HCT116 (cell line): ENCODE measurements around the gene TNIP3. TPM values are rescaled to one million over a fixed set of nuclear protein-coding genes. Genes with fewer than 3 reads are reported as not detected.

Experiments used
- ATAC-seq: fragments of 200-7000 bp; cut with Tn5 transposase; 2 replicates; pipeline ENCODE4 v1.9.1; 2020; ENCODE audit warnings: mild to moderate bottlenecking, moderate library complexity
- BruUV-seq: library from RNA; stranded (reverse); fragments of 400-500 nt; replicated peaks from 2 replicates; lab custom pipeline; 2021; lab: Mats Ljungman, UMichigan
- CTCF ChIA-PET: fragments of 300-600 bp; sonication (Branson Sonifier 250); formaldehyde crosslinking; loops from one replicate; lab custom pipeline; 2021; ENCODE audit warnings: antibody characterized with exemption; lab: Charles Lee
- POLR2A ChIA-PET: fragments of 300-600, 350-600 bp; sonication (Branson Sonifier 250); formaldehyde crosslinking; loops from one replicate; lab custom pipeline; 2021; ENCODE audit warnings: antibody characterized with exemption; lab: Charles Lee
- RAD21 ChIA-PET, 2 experiments: fragments of 300-600 bp; sonication (Branson Sonifier 250); formaldehyde crosslinking; loops; one replicate each; lab custom pipeline; 2023; ENCODE audit warnings: low total read pairs in 2 of 2; ENCODE audit not compliant: uncharacterized antibody in 2 of 2, unreplicated experiment in 2 of 2, low non-redundant PET in 1 of 2; lab: Charles Lee
- DNase-seq: peaks from one replicate; pipeline ENCODE4 v3.0.0-alpha.2; 2010; ENCODE audit warnings: low read depth, low spot score
- H2AFZ ChIP-seq: fragments of 200-600 bp; shearing (Covaris generic), sonication (generic); 2 replicates; pipeline ENCODE4 v1.6.1; 2017; ENCODE audit warnings: low read depth, mixed run types, mixed read lengths, antibody characterized with exemption, low read length; ENCODE audit not compliant: poor library complexity, severe bottlenecking
- H3K27ac ChIP-seq: 2 replicates; pipeline ENCODE4 v1.5.1; 2012; ENCODE audit warnings: low read depth, low read length
- H3K27me3 ChIP-seq: fragments of 200-600 bp; sonication (generic); 2 replicates; pipeline ENCODE4 v1.6.1; 2016; ENCODE audit warnings: mixed run types, low read length, mixed read lengths; ENCODE audit not compliant: insufficient read depth
- H3K36me3 ChIP-seq, 2 experiments: fragments of 200-500 bp in 1 of 2; fragments of 200-600 bp in 1 of 2; sonication (Bioruptor generic) in 1 of 2; sonication (generic) in 1 of 2; 2 replicates each; pipeline versions ENCODE4 v1.5.1 to v1.6.1; 2014 to 2016; ENCODE audit warnings: low read length in 2 of 2, inconsistent platforms in 1 of 2, mixed read lengths in 1 of 2, mixed run types in 1 of 2; ENCODE audit not compliant: insufficient read depth in 2 of 2, control insufficient read depth in 1 of 2
- H3K4me1 ChIP-seq, 2 experiments: fragments of 200-600 bp in 1 of 2; sonication (generic) in 1 of 2; 2 replicates each; pipeline versions ENCODE4 v1.5.1 to v1.6.1; 2012 to 2017; ENCODE audit warnings: low read length in 2 of 2, inconsistent platforms in 1 of 2, mild to moderate bottlenecking in 1 of 2, mixed read lengths in 1 of 2, mixed run types in 1 of 2, moderate library complexity in 1 of 2; ENCODE audit not compliant: insufficient read depth in 2 of 2, control insufficient read depth in 1 of 2
- H3K4me2 ChIP-seq: fragments of 200-600 bp; sonication (generic); 2 replicates; pipeline ENCODE4 v1.6.1; 2017; ENCODE audit warnings: mixed run types, low read length, mixed read lengths
- H3K4me3 ChIP-seq, 2 experiments: fragments of 200-600 bp in 1 of 2; sonication (generic) in 1 of 2; replicated peaks in 1 of 2; 2 replicates each; pipeline ENCODE4 v1.5.1; 2011 to 2016; ENCODE audit warnings: low read length in 2 of 2, control low read depth in 1 of 2, low read depth in 1 of 2, mild to moderate bottlenecking in 1 of 2, mixed read lengths in 1 of 2, mixed run types in 1 of 2
- H3K79me2 ChIP-seq: fragments of 200-600 bp; sonication (generic); 2 replicates; pipeline ENCODE4 v1.6.1; 2017; ENCODE audit warnings: mild to moderate bottlenecking, mixed run types, low read length, moderate library complexity, mixed read lengths; ENCODE audit not compliant: insufficient read depth
- H3K9ac ChIP-seq: fragments of 200-600 bp; sonication (generic); 2 replicates; pipeline ENCODE4 v1.6.1; 2016; ENCODE audit warnings: low read length, mixed read lengths
- H3K9me2 ChIP-seq: fragments of 200-600 bp; sonication (generic), shearing (Covaris generic); 2 replicates; pipeline ENCODE4 v1.6.1; 2017; ENCODE audit warnings: mixed run types, mild to moderate bottlenecking, moderate library complexity; ENCODE audit not compliant: insufficient read depth
- H3K9me3 ChIP-seq, 2 experiments: fragments of 200-500 bp in 1 of 2; fragments of 200-600 bp in 1 of 2; sonication (Bioruptor generic) in 1 of 2; sonication (generic) in 1 of 2; 2 replicates each; pipeline ENCODE4 v1.6.1; 2014 to 2017; ENCODE audit warnings: low read length in 2 of 2, mixed read lengths in 2 of 2, inconsistent platforms in 1 of 2, low read depth in 1 of 2, mild to moderate bottlenecking in 1 of 2, mixed run types in 1 of 2, moderate library complexity in 1 of 2; ENCODE audit not compliant: control insufficient read depth in 1 of 2, insufficient read depth in 1 of 2
- H4K20me1 ChIP-seq: fragments of 200-600 bp; sonication (generic), shearing (Covaris generic); 2 replicates; pipeline ENCODE4 v1.6.1; 2017; ENCODE audit warnings: mixed run types, mild to moderate bottlenecking, moderate library complexity; ENCODE audit not compliant: insufficient read depth
- ATF3 ChIP-seq: IDR thresholded peaks from 2 replicates; pipeline ENCODE4 v1.6.1; 2012
- CEBPB ChIP-seq: IDR thresholded peaks from 2 replicates; pipeline ENCODE4 v1.6.1; 2012; ENCODE audit warnings: low read depth
- CTCF ChIP-seq, 3 experiments: fragments of 200-600 bp in 1 of 3; sonication (generic) in 1 of 3; IDR thresholded peaks in 2 of 3; conservative IDR thresholded peaks in 1 of 3; 2 replicates each; pipeline ENCODE4 v1.5.1; 2012 to 2017; ENCODE audit warnings: low read depth in 2 of 3, low read length in 2 of 3, antibody characterized with exemption in 1 of 3, borderline replicate concordance in 1 of 3, control low read depth in 1 of 3, mild to moderate bottlenecking in 1 of 3, mixed read lengths in 1 of 3, mixed run types in 1 of 3, moderate library complexity in 1 of 3; ENCODE audit not compliant: insufficient read depth in 1 of 3
- EGR1 ChIP-seq: IDR thresholded peaks from 2 replicates; pipeline ENCODE4 v1.6.1; 2012; ENCODE audit warnings: low read depth
- ELF1 ChIP-seq: IDR thresholded peaks from 2 replicates; pipeline ENCODE4 v1.6.1; 2012; ENCODE audit warnings: low read depth, borderline replicate concordance
- EZH2 ChIP-seq: fragments of 200-600 bp; sonication (generic); IDR thresholded peaks from 2 replicates; pipeline ENCODE4 v1.6.1; 2017; ENCODE audit warnings: antibody characterized with exemption, mixed run types
- EZH2phosphoT487 ChIP-seq: fragments of 200-600 bp; IDR thresholded peaks from 2 replicates; pipeline ENCODE4 v1.6.1; 2018; ENCODE audit warnings: antibody characterized with exemption, borderline replicate concordance
- JUND ChIP-seq: IDR thresholded peaks from 2 replicates; pipeline ENCODE4 v1.6.1; 2012
- POLR2AphosphoS5 ChIP-seq: IDR thresholded peaks from 2 replicates; pipeline ENCODE4 v1.6.1; 2011; ENCODE audit warnings: mild to moderate bottlenecking, low read depth, low read length, moderate library complexity
- SIN3A ChIP-seq: IDR thresholded peaks from 2 replicates; pipeline ENCODE4 v1.6.1; 2012; ENCODE audit warnings: low read depth
- ZBTB33 ChIP-seq: IDR thresholded peaks from 2 replicates; pipeline ENCODE4 v1.6.1; 2011; ENCODE audit warnings: mild to moderate bottlenecking, low read length, moderate library complexity; ENCODE audit not compliant: insufficient replicate concordance; ENCODE audit errors: extremely low read depth
- ZNF274 ChIP-seq: fragments of 200-500 bp; sonication (Bioruptor generic); IDR thresholded peaks from 2 replicates; pipeline ENCODE4 v1.6.1; 2014; ENCODE audit warnings: mild to moderate bottlenecking, low read depth, low read length, inconsistent platforms
- intact Hi-C: fragments of 100-400 bp; cut with micrococcal nuclease; formaldehyde crosslinking; loops from 2 replicates; pipeline ENCODE4 v1.10.0; 2022
- total RNA-seq: library from RNA; stranded (reverse); gene quantifications from one replicate; pipeline ENCODE4 v1.2.1, GENCODE V29; 2021; ENCODE audit not compliant: unreplicated experiment
- TF ChIP-seq, protein P1 (sequence below): IDR thresholded peaks from 2 replicates; pipeline ENCODE4 v1.6.1; 2012; ENCODE audit warnings: low read depth

Gene TNIP3
- total RNA-seq, 1 experiment from 2014 or later: not detected

GRCh38 chr4:121127100-121127499 is 37.0 kb downstream of the TNIP3 start:
- Histone ChIP-seq H3K27ac (no peak overlapping the region), H3K4me1 (no peaks in the 10 kb centered on the region), H3K9ac (no peak overlapping the region), H3K79me2 (no peaks in the 10 kb centered on the region), H3K4me3 (no peak overlapping the region)
- no TSS peak for BruUV-seq
- no peak for DNase-seq
- TF ChIP-seq SIN3A (no peak), EZH2 (no peak), EGR1 (no peak), EZH2phosphoT487 (no peak), POLR2AphosphoS5 (no peak), CTCF (IDR thresholded peaks at IDR 0.05 in 2 of 3, conservative IDR thresholded peaks at IDR 0.05 in 1 of 3; ENCODE audit: borderline replicate concordance in 1 of 3, insufficient read depth in 1 of 3, low read depth in 2 of 3, low read length in 2 of 3) (no peak), CEBPB (no peak), ELF1 (no peak), ZBTB33 (no peak), JUND (no peak), ZNF274 (no peak), ATF3 (no peak)
- TF ChIP-seq, protein P1, sequence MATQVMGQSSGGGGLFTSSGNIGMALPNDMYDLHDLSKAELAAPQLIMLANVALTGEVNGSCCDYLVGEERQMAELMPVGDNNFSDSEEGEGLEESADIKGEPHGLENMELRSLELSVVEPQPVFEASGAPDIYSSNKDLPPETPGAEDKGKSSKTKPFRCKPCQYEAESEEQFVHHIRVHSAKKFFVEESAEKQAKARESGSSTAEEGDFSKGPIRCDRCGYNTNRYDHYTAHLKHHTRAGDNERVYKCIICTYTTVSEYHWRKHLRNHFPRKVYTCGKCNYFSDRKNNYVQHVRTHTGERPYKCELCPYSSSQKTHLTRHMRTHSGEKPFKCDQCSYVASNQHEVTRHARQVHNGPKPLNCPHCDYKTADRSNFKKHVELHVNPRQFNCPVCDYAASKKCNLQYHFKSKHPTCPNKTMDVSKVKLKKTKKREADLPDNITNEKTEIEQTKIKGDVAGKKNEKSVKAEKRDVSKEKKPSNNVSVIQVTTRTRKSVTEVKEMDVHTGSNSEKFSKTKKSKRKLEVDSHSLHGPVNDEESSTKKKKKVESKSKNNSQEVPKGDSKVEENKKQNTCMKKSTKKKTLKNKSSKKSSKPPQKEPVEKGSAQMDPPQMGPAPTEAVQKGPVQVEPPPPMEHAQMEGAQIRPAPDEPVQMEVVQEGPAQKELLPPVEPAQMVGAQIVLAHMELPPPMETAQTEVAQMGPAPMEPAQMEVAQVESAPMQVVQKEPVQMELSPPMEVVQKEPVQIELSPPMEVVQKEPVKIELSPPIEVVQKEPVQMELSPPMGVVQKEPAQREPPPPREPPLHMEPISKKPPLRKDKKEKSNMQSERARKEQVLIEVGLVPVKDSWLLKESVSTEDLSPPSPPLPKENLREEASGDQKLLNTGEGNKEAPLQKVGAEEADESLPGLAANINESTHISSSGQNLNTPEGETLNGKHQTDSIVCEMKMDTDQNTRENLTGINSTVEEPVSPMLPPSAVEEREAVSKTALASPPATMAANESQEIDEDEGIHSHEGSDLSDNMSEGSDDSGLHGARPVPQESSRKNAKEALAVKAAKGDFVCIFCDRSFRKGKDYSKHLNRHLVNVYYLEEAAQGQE: no peak
- TF ChIP-seq, all 23 proteins: peak for 0
- Histone ChIP-seq H2AFZ (no peak overlapping the region), H3K9me2 (no peaks in the 10 kb centered on the region), H3K9me3 (no peaks in the 10 kb centered on the region), H3K27me3 (no peaks in the 10 kb centered on the region), H3K36me3 (no peaks in the 10 kb centered on the region), H4K20me1 (no peaks in the 10 kb centered on the region), H3K4me2 (no peak overlapping the region)
- intact Hi-C loops: no loop called here
- CTCF ChIA-PET: no interaction called here
- POLR2A ChIA-PET: no interaction called here
- ATAC-seq: no peak
- RAD21 ChIA-PET: no interaction called here
